NCI-H2171 (cell line): ENCODE data around the gene RPL12.
"Not testable (repeated sequence)": the region's sequence is repeated elsewhere in the genome, so short reads cannot be mapped to it uniquely, and the experiment has no call there.

Experiments used
- DNase-seq: peaks from one replicate; lab custom pipeline; 2025; lab: John Stamatoyannopoulos, UW

Gene RPL12

DNA sequence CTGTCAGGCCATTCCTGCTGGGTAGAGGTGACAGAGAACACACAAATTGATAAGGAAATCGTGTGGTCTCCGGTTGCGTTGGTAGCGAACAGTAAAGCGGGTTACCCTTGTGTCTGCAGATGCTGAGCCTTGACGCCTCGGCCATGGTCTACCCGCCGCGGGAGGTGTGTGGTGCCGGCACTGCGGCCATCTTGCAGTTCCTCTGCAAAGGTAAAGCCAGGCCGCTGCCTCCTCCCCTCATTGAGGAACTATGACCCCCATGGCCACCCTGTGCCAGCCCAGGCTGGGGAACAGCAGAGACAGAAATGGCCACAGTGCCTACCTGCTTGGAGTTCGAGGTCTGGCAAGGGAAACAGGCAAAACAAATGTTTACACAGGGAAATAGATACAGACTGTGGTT is 16.4 kb upstream of the RPL12 start:
- DNase-seq = no peak

DNA sequence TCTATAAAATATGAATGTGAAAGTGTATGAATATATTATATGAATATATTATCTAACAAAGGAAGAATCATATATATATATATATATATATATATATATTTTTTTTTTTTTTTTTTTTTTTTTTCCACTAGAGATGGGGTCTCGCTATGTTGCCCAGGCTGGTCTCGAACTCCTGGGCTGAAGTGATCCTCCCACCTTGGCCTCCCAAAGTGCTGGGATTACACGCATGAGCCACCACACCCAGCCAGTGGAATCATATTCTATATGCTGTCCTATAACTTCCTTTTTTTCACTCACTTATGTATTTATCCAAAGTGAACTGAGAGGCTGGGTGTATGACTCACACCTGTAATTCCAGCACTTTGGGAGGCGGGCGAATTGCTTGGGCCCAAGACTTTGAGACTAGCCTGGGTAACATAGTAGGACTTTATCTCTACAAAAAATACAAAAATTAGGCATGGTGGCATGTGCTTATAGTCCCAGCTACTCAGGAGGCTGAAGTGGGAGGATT is 15.3 kb upstream of the RPL12 start:
- not testable (repeated sequence) for DNase-seq

DNA sequence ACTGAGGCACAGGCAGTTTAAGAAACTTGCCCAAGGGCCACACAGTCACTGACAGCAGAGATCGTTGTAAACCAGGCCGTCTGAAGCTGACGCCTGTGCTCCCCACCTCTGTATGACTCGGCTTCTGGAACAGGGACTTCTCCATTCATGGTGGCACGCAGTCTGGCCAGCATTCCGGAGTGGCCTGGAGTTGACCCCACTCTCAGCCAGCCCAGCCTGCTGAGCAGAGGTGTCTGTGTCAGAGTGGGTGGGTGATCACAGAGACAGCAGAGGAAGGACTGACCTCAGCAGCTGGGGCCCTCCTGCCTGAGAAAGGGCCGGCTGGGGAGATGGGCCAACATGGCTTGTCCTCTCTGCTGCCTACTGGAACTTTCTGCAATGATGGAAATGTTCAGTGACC is 12.7 kb upstream of the RPL12 start:
- DNase-seq = no peak

DNA sequence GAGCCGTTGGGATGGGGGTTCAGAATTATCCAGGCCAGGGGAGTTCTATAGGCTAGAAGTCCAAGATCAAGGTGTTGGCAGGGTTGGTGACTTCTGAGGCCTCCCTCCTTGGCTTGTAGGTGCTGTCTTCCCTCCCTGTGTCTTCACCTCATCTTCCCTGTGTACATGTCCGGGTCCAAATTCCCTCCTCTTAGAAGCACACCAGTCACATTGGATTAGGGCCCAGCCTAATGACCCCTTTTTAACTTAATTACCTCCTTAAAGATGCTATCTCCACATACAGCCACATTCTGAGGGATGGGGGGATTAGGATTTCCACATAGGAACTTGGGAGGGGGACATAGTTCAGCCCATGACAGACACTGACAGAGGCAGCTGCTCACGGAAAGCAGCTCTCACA is 12.2 kb upstream of the RPL12 start:
- DNase-seq = no peak

DNA sequence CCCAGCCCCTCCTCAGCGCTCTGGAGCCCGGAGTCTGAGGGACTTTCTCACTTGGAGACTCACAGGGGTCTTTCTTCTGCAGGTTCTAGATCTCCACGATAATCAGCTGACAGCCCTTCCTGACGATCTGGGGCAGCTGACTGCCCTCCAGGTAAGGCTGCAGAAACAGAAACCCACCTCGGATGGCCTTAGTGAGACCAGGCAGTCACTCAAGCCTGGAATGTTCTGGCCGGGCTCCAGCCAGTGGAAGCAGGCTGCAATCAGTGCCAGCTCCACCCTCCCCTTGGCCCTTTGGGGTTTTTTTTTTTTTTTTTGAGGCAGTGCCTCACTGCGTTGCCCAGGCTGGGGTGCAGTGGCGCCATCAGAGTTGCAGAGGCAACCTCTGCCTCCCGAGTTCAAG is 7.7 kb upstream of the RPL12 start:
- no peak for DNase-seq

DNA sequence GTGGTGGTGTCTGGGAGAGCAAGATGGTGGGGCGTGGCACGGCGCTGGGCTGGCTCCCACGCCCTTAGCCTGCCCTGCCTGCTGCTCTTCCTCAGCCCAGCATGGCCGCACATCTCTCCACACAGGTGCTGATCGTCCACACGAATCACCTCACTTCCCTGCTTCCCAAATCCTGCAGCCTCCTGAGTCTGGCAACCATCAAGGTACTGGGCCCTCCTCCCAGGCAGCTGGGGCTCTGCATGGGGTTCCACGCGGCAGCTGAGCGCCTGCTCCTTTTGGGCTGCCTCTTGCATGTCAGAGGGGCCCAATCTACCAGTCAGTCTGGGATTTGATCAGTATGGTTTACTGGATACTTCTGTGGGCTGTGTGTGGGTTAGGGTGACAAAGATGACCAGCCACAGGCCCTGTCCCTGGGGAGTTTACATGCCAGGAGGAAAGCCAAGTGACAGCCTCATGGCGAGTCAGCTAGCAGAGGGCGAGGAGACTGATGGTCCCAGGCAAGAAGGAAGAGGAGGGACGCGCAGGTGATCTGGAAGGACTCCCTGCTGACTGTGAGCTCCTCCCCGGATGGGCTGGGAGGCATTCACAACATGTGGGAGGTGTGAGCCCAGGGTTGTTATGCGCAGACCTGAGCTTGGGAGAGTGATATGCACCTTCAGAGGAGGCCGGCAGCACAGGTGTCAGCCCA is 6.1 kb upstream of the RPL12 start:
- no peak for DNase-seq

DNA sequence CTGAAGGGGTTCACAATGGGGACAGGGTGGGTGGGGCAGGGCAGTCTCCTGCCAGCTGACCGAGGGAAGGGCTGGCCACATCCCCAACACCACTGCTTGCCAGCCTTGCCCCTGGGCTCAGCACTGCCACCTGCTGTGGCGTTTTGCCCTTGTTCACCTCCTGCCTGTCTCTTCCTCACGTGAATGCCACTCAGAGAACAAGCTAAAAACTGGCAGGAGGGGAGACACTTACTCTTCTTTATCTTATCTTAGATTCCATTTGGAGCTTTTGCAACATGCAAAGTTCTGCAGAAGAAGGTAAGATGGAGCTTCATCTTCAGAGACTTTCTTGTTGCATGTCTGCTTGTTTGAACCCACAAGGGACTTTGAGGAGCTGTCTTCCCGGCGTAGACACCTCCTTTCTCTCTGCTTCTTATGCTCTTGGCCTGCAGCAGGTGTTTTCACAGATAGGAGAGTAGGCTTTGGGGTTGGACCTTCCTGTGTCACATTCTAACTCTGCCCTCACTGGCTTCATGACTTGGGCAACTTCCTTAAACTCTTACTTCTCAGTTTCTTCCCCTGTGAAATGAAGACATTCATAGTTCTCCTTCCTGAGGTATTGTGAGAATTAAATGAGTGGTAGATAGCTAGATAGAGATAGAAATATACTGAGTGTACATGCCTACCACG is 4.3 kb upstream of the RPL12 start:
- no peak for DNase-seq

DNA sequence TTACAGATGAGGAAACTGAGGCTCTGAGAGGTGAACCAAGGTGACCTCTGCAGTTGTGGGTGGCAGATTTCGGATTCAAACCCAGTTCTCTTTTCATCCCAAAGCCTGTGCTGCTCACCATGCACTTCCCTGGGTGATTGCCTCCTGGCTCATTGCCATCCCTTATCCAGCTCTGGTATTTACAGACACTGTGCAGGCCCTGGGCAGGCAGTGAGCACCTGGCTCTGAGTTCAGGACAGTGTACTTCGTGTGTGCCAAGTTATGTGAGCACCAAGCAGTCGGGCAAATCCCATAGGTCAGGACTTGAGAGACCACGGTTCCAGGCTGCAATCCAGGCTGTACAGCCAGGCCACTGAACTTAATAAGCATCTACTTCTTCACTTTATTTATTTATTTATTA is 1.5 kb upstream of the RPL12 start:
- no peak for DNase-seq

DNA sequence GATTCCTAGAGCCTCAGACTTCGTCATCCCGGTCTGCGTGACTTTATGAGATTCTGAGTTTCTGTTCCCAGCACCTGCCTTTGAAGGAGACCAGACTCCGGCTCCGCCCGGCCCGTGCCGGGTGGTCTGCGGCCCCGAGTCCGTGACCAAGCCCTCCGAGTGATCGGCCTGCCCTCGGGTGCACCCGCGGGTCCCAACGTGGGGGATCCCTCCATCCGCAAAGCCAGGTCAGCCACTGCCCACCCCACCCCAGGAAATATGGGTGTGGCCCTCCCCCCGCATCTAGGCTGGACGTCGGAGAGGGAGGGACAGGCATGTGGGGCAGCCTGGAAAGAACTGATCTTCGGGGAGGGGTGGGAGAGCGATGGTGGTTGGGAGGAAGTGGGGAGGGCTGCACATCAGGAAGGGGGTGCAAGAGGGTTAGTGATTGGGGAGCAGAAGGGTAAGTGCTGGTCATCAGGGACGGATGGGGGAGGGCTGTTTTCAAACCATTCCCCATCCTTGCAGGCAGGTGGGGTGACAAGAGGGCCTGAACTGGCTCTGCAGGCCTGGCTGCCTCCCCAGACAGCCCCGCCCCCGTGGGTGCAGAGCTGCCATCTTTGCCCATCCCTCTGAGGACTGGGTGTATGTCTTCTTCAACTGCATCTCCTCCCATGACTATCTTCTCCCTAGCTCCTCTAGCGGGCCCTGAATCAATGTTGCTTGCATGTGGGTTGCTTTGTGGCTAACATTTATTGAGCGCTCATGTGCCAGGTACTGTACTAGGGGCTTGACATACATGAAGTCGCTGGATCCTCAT is 851 bp upstream of the RPL12 start:
- no peak for DNase-seq

DNA sequence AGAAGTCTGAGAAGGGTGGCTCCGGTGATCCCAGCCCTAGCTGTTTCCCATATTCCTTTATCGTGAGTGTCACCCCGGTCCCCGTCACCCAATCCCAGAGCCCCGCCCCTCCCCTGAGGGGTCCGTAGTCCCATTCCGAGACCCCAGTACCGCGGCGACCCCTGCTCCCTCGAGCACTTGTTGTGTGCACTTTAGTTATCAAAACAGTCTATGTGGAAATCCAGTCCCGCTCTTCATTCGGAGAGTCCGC is 327 bp upstream of the RPL12 start:
- DNase-seq = no peak

DNA sequence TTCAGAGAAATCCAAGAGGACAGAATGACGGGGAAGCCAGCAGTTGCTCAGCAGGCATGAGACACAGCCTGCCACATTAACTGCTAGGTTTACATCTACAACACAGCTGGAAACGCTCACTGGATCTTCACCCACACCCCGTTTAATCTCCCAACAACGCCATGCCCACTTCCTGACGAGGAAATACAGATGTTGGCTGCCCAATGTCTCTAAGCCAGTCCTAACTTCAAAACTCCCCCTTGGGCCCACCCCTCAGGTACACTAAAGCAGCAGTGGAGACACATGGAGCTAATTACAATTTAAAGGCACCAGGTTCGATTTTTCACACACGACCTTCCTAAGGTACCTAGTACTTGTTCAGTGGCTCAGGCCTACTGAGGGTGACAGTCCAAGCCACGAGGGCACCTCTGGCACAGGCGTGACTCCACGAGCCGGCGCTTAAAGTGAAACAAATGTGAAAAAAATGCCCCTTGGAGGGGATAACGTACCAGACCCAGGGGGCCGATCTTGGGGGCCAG is 904 bp downstream of the RPL12 start:
- no peak for DNase-seq

DNA sequence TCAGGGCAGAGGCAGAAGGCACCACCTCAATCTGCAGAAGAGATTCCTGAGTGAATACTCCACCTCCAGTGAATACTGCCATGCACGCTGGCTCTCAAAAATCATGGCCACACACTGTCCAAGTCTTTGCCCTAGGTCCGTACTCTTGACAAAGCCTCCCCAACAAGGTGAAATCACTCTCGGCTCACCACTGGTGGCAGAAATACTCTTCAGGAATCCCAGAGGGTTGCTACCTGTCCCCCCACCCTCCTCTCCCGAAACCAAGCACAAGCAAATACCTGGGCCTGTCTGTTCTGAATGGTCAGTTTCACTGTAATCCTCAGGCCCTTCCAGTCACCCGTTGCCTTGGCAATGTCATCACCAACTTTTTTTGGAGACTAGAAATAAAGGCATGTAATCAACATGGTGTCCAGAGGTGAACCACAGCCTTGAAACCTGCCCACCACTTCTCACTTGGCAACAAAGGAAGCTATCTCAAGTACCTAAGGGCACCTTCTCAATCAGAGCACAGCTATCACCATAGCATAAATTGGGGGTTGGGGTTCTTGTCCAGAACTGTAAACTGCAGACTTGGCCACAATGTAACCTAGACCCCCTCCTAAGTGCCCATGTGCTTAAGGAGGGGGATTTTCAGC is 1.8 kb downstream of the RPL12 start:
- DNase-seq = no peak

DNA sequence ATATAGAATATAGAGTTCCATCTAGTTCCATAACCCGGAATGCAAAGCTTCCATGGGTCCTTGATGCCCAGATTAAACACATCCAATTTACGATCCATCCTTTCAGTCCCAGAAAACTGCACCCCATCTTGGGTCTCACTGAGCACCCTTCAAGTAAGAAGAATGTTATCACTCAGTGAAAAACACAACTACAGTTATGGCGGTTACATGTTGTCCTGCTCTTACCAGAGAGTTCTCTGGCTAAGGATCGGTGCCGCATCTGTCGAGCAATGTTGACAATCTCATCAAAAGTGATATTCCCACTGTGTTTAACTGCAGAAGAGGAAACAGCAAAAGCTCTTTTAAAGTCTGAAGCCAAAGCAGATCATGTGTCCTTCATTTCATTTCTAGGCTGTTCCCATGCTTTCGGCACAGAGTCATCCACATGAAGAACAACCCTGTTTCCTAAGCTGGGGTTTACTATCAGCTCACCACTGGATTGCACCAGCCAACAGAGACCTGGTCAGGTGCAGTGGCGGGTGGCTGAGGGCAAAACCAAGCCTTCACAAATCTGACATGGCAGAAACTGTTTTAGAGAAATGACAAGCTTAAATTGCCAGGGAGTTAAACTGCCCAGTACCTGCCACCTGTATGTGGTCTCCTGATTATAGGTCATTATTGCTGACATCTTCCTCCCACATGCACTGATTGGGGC is 2.9 kb downstream of the RPL12 start:
- DNase-seq = no peak

DNA sequence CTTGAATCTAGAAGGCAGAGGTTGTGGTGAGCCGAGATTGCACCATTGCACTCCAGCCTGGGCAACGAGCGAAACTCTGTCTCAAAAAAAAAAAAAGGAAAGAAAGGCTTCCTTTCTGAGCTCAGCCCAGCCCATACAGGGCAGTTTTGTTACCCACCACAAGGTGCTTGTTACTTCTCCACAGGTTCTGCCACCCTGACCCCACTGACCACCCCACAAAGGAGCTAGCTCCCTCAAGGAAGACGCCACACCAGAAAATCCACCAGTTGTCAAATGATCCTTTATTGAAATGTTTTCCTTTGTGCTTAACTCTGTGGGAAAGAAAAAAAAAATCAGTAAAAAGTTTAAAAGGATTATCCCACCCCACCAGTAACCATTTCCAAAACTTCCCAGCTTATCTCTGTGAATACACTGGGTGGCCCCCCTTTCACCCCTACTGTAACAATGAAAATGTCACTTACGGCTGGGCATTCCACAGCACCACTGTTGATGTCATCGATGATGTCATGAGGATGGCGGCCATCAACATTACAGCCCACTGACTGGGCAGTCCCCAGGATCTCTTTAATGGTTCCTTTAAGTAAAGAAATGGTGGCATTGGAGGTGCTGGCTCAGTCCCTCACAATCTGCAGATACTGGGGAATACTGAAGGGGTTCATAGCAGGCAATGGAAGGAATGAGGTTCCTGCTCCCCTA is 3.6 kb downstream of the RPL12 start:
- no peak for DNase-seq

DNA sequence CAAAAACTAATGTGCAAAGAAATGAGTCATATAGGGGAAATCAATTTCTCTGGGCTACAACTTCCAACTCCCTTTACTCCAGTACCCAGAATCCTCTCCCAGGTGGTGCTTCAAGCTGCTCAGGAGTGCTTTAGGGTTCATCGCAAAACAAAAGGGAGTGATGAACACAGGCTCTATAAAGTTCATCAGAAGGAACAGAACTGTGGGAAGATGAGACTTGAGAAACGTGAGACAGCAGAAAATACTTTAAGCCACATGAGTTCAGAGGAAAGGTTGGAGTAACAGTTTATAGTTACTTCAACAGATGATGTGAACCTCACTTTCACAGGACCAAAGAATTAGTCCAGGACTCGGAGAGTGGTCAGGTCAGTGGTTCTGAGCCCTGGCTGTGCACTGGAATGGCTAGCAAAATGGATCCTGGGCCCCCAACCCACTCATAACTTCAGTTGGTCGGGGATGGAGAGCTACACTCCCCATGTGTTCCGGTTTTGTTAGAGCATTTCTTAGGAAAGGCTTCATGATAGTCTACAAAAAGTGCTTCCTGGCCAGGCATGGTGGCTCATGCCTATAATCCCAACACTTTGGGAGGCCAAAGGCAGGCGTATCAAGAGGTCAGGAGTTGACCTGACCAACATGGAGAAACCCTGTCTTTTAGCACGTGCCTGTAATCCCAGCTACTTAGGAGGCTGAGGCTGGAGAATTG is 4.3 kb downstream of the RPL12 start:
- no peak for DNase-seq

DNA sequence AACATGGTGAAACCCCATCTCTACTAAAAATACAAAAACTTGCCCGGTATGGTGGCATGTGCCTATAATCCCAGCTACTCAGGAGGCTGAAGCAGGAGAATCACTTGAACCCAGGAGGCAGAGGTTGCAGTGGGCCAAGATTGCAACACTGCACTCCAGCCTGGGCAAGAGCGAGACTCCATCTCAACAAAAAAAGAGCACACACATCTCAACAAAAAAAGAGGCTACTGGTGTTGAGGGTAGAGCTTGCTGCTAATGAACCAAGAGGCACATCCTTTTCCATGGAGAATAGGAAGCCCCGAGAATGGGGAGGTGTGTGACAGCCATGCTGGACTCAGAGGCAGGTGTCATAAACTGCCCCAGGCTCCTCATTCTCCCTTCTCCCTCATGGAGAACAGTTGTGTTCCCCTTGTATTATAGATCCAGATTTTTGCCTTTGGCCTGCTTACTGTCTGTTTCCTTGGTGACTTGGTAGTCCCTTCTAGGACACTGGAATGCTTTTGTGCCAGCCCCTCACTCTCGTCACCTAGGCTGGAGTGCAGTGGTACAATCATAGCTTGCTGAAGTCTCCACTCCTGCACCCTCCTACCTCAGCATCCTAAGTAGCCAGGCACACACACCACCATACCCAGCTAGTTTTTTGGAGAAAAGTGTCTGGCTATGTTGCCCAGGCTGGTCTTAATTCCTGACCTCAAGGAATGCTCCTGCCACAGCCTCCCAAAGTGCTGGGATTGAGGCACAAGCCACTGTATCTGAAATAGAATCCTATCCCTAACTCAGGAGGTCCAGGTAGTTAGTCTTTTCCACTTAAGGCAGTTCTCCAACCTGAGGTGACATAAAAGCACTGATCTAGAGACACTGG is 5.1 kb downstream of the RPL12 start:
- no peak for DNase-seq

DNA sequence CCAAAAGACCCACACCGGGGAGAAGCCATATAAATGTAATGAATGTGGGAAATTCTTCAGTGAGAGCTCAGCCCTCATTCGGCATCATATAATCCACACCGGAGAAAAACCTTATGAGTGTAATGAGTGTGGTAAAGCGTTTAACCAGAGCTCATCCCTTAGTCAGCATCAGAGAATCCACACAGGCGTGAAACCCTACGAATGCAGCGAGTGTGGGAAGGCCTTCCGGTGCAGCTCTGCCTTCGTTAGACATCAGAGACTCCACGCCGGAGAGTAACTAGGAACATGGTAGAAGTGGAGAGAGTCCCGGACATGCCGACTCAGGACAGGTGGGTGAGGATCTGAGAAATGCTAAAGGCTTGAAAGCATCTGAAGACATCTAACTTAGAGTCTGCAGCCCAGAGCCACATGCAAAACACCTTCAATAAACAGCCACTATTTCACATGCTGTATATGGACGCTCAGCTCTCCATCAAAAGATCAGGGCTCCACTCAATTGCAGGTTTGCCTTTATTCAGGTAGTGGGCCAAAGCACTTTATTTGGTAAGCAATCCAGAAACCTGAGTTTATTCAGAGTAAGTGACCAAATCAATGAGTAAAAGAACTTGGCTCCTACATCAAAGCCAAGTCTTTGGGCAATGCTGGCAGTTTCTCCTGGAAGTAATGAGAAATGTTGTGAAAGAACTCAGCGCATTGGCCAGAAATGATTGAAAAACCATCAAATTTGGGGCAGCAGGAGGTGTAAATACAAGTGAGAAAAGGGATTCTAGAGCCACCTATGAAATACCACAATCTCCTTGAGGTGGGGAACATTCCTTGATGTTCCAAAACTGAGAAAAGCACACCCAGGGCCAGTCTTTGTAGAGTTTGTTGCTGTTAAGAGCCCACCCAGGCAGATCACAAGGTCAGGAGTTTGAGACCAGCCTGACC is 6.0 kb downstream of the RPL12 start:
- DNase-seq = no peak

DNA sequence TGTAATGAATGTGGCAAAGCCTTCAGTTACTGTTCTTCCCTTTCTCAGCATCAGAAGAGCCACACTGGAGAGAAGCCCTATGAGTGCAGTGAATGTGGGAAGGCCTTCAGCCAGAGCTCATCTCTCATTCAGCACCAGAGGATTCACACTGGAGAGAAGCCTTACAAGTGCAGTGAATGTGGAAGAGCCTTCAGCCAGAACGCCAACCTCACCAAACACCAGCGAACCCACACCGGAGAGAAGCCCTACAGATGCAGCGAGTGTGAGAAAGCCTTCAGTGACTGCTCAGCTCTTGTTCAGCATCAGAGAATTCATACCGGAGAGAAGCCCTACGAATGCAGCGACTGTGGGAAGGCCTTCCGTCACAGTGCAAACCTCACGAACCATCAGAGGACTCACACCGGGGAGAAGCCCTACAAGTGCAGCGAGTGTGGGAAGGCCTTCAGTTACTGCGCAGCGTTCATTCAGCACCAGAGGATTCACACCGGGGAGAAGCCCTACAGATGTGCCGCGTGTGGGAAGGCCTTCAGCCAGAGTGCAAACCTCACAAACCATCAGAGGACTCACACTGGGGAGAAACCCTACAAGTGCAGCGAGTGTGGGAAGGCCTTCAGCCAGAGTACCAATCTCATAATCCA is 6.8 kb downstream of the RPL12 start:
- no peak for DNase-seq
